Prostate gland (tissue), 2 donors: ENCODE results near the gene SCAPER. TPM values are rescaled to one million over a fixed set of nuclear protein-coding genes. Genes with fewer than 3 reads are reported as not detected.

Source experiments
- DNase-seq: peaks from one replicate; pipeline ENCODE4 v3.0.0-alpha.2; 2019; ENCODE audit warnings: low spot score
- H3K27ac ChIP-seq, 2 donors: fragments of 200-600 bp; sonication (generic); 2 replicates each; pipeline ENCODE4 v1.5.1; 2017 to 2019
- H3K27me3 ChIP-seq: fragments of 200-600 bp; sonication (generic); replicated peaks from 2 replicates; pipeline ENCODE4 v1.5.1; 2019; ENCODE audit not compliant: insufficient read depth
- H3K36me3 ChIP-seq, 2 donors: fragments of 200-600 bp; sonication (generic); 1 replicate in 1 of 2; 2 replicates in 1 of 2; pipeline versions ENCODE4 v1.5.1 to v1.8.1; 2017 to 2019
- H3K4me1 ChIP-seq: fragments of 200-600 bp; sonication (generic); replicated peaks from 2 replicates; pipeline ENCODE4 v1.5.1; 2019
- H3K4me3 ChIP-seq, 2 donors: fragments of 200-600 bp; sonication (generic); 2 replicates each; pipeline ENCODE4 v1.5.1; 2017 to 2019
- H3K9me3 ChIP-seq: fragments of 200-600 bp; sonication (generic); 2 replicates; pipeline ENCODE4 v1.5.1; 2017
- POLR2A ChIP-seq: fragments of 450-650 bp; IDR thresholded peaks from one replicate; pipeline ENCODE4 v1.6.1; 2016; ENCODE audit warnings: antibody characterized with exemption, mild to moderate bottlenecking
- POLR2AphosphoS5 ChIP-seq: sonication (generic); formaldehyde crosslinking; IDR thresholded peaks from one replicate; pipeline ENCODE4 v1.6.1; 2017; ENCODE audit warnings: antibody characterized with exemption
- WGBS: methylation state at CpG from one replicate; pipeline ENCODE4 v1.1.5; 2018; 5-methylcytosine and 5-hydroxymethylcytosine counted together
- intact Hi-C: fragments of 100-400 bp; cut with DNase I; formaldehyde crosslinking; loops from one replicate; pipeline ENCODE4 v1.14.2; 2022
- total RNA-seq, 2 donors: library from RNA; depleted of rRNA; stranded (reverse); fragments of >200 nt; gene quantifications; one replicate each; pipeline ENCODE4 v1.1.0, GENCODE V29; 2016
- TF ChIP-seq, protein P1 (sequence below), 4 experiments: fragments of 200-600 bp in 2 of 4; fragments of 450-650 bp in 2 of 4; sonication (generic) in 2 of 4; IDR thresholded peaks; 1 replicate in 3 of 4; 2 replicates in 1 of 4; pipeline ENCODE4 v1.5.1; 2016 to 2019; ENCODE audit warnings: antibody characterized with exemption in 4 of 4, mild to moderate bottlenecking in 2 of 4, moderate library complexity in 2 of 4

The SCAPER gene
- total RNA-seq, 2 donors from 2014 or later = 19.1 to 38.9 TPM

GRCh38 chr15:76359152-76359551, 546.0 kb downstream of the SCAPER start:
- no peak overlapping the region for H3K4me3 ChIP-seq
- H3K27ac ChIP-seq = no peak overlapping the region
- H3K27me3 ChIP-seq = no peaks in the 10 kb centered on the region
- no peaks in the 10 kb centered on the region for H3K9me3 ChIP-seq
- no peak for DNase-seq
- TF ChIP-seq POLR2A (no peak), POLR2AphosphoS5 (no peak)
- TF ChIP-seq, protein P1, sequence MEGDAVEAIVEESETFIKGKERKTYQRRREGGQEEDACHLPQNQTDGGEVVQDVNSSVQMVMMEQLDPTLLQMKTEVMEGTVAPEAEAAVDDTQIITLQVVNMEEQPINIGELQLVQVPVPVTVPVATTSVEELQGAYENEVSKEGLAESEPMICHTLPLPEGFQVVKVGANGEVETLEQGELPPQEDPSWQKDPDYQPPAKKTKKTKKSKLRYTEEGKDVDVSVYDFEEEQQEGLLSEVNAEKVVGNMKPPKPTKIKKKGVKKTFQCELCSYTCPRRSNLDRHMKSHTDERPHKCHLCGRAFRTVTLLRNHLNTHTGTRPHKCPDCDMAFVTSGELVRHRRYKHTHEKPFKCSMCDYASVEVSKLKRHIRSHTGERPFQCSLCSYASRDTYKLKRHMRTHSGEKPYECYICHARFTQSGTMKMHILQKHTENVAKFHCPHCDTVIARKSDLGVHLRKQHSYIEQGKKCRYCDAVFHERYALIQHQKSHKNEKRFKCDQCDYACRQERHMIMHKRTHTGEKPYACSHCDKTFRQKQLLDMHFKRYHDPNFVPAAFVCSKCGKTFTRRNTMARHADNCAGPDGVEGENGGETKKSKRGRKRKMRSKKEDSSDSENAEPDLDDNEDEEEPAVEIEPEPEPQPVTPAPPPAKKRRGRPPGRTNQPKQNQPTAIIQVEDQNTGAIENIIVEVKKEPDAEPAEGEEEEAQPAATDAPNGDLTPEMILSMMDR (IDR thresholded peaks at IDR 0.05) = no peak
- 29% methylated on average over 3 of the region's 3 CpGs for whole genome bisulfite sequencing
- intact Hi-C loops = no loop called here
- H3K36me3 ChIP-seq = no peaks in the 10 kb centered on the region
- peaks cover 3% of the 10 kb centered on the region for H3K4me1 ChIP-seq

DNA sequence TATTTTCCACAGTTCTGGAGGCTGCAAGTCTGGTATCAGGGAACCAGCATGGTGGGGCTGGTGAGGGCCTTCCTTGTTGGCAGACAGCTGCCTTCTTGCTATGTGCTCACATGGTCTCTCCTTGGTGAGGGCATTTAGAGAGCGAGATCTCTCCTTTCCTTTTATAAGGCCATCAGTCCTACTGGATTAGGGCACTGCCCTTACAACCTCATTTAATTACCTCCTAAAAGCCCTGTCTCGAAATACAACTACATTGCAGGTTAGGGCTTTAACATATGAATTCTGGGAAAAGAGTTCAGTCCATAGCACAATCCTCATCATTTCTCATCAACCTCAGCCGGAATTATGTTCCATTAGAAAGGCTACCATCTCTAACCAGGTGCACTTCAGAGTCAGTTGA, 546.7 kb downstream of the SCAPER start:
- no peaks in the 10 kb centered on the region for H3K27me3 ChIP-seq
- H3K9me3 ChIP-seq = no peaks in the 10 kb centered on the region
- H3K4me3 ChIP-seq = no peak overlapping the region
- intact Hi-C loops = no loop called here
- H3K36me3 ChIP-seq = no peaks in the 10 kb centered on the region
- H3K4me1 ChIP-seq = peaks cover 3% of the 10 kb centered on the region
- H3K27ac ChIP-seq = no peak overlapping the region
- DNase-seq = no peak
- WGBS = 97% methylated on average over 3 of the region's 3 CpGs
- TF ChIP-seq POLR2AphosphoS5 = no peak
- TF ChIP-seq POLR2A = no peak
- TF ChIP-seq, protein P1 (IDR thresholded peaks at IDR 0.05) = no peak

GRCh38 chr15:76354823-76355440, 550.2 kb downstream of the SCAPER start:
- 63% methylated on average over 3 of the region's 3 CpGs for WGBS
- H3K27ac ChIP-seq = no peak overlapping the region
- peaks cover 3% of the 10 kb centered on the region for H3K4me1 ChIP-seq
- no peaks in the 10 kb centered on the region for H3K9me3 ChIP-seq
- H3K4me3 ChIP-seq = no peak overlapping the region
- H3K36me3 ChIP-seq = no peaks in the 10 kb centered on the region
- TF ChIP-seq POLR2AphosphoS5 (no peak), POLR2A (no peak)
- TF ChIP-seq, protein P1 (IDR thresholded peaks at IDR 0.05) = no peak
- DNase-seq = no peak
- no peaks in the 10 kb centered on the region for H3K27me3 ChIP-seq
- intact Hi-C loops = no loop called here

DNA sequence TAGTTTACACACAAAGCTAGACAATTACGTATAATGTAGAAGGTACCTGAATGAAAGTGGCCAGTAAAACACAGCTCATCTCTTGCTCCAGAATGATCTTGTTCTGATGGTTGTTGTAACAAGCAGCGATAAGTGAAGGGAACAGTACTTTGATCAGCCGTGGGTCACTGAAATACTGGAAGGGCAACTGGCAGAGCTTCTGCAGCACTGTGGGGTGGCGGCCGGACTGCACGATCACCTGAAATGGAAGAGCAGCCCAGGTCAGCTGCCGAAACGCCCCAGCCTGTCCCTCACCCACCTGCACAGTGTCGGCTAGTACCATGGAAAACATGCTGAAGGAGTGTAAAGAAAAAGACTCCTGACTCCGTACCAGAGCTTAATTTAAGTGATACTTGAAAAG, 551.2 kb downstream of the SCAPER start:
- TF ChIP-seq POLR2AphosphoS5 = no peak
- no peak for TF ChIP-seq POLR2A
- TF ChIP-seq, protein P1 (IDR thresholded peaks at IDR 0.05) = no peak
- no peak overlapping the region for H3K27ac ChIP-seq
- intact Hi-C loops = no loop called here
- H3K9me3 ChIP-seq = no peaks in the 10 kb centered on the region
- no peaks in the 10 kb centered on the region for H3K36me3 ChIP-seq
- no peak overlapping the region for H3K4me3 ChIP-seq
- no peaks in the 10 kb centered on the region for H3K4me1 ChIP-seq
- 92% methylated on average over 10 of the region's 10 CpGs for WGBS
- no peaks in the 10 kb centered on the region for H3K27me3 ChIP-seq
- no peak for DNase-seq

- no peak overlapping the region for H3K4me3 ChIP-seq
- no peak overlapping the region for H3K27ac ChIP-seq
- no peaks in the 10 kb centered on the region for H3K9me3 ChIP-seq
- H3K27me3 ChIP-seq = no peaks in the 10 kb centered on the region
- 93% methylated on average over 1 of the region's 1 CpG for WGBS
- no peaks in the 10 kb centered on the region for H3K36me3 ChIP-seq
- intact Hi-C loops = no loop called here
- no peak for DNase-seq
- H3K4me1 ChIP-seq = no peaks in the 10 kb centered on the region
- TF ChIP-seq POLR2A = no peak
- TF ChIP-seq POLR2AphosphoS5 = no peak
- TF ChIP-seq, protein P1 (IDR thresholded peaks at IDR 0.05) = no peak
Observed at GRCh38 chr15:76353023-76353577, 552.0 kb downstream of the SCAPER start.
